ENCODE measurements around the gene TFEC. TPM values are rescaled to one million over a fixed set of nuclear protein-coding genes. Genes with fewer than 3 reads are reported as not detected.

The TFEC gene
- total RNA-seq, 4 donors from 2014 or later = 1.5 to 6.1 (median 3.5) TPM

DNA sequence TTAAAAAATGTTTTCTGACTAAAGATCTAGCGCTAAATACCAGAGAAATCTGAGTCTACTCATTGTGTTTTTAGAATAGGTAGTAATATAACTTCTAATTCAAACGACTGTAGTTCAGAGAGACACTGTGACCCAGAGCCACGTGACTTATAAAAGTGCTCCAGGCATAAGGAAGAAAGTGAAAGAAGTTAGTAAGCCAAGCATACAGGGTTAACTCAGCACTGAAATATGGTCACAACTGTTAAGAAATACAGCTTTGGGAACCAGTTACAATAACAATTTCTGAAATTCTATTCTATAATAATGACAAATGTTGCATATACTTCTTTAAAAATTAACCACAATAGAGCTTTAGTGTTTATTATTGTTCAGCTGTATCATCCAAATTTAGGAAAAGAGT is 119.1 kb downstream of the TFEC start:
- H3K27ac ChIP-seq (replicated peaks in 1 of 4) = no peak overlapping the region
- H3K4me1 ChIP-seq = peaks cover 0 to 16% (median 8%) of the 10 kb centered on the region in 4 donors
- TF ChIP-seq POLR2AphosphoS5 (IDR thresholded peaks at IDR 0.05) (no peak), POLR2A (IDR thresholded peaks at IDR 0.05; ENCODE audit: low read depth) (no peak), EP300 (IDR thresholded peaks at IDR 0.05) (no peak)
- TF ChIP-seq, protein P1, sequence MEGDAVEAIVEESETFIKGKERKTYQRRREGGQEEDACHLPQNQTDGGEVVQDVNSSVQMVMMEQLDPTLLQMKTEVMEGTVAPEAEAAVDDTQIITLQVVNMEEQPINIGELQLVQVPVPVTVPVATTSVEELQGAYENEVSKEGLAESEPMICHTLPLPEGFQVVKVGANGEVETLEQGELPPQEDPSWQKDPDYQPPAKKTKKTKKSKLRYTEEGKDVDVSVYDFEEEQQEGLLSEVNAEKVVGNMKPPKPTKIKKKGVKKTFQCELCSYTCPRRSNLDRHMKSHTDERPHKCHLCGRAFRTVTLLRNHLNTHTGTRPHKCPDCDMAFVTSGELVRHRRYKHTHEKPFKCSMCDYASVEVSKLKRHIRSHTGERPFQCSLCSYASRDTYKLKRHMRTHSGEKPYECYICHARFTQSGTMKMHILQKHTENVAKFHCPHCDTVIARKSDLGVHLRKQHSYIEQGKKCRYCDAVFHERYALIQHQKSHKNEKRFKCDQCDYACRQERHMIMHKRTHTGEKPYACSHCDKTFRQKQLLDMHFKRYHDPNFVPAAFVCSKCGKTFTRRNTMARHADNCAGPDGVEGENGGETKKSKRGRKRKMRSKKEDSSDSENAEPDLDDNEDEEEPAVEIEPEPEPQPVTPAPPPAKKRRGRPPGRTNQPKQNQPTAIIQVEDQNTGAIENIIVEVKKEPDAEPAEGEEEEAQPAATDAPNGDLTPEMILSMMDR (IDR thresholded peaks at IDR 0.05) = no peak
- H3K36me3 ChIP-seq = no peaks in the 10 kb centered on the region
- intact Hi-C loops (cut with DNase I) = loop anchor here (10.0 kb wide), 1 partner anchor 1887 kb away; no protein-coding TSS in a partner anchor
- no peaks in the 10 kb centered on the region for H3K9me3 ChIP-seq
- no peaks in the 10 kb centered on the region for H3K27me3 ChIP-seq
- H3K4me3 ChIP-seq = no peak overlapping the region
- WGBS = 55% methylated on average over 3 of the region's 3 CpGs
- DNase-seq (ENCODE audit: extremely low spot score) = no peak

DNA sequence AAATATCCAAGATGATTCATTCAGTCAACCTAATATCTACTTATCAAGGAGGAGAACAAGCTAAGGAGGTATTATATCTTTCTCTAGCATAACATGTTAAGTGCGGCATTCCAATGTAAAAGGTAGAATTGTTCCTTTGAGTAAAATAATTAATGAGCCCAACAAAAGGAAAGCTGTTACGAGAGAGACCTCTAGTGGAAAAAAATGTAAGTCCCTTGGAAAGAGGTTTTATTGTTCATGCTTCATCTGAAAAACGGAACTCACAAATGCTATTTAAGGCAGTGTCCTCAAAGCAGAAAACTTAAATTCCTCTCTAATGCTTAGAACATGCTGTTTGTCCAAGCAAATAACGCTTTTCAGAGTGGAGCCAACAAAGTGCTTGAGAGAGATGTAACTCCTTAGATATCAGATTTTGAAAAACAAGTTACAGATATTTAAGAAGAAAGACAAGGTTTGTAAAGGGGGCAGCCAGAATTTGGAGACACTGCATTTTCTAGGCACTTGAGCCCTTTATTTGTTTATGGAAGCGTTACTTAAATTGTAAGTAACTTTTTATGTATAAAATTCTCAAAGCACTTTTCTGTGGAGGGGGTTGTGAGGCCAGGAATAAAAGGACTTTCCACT is 119.9 kb downstream of the TFEC start:
- Histone ChIP-seq H3K27ac (replicated peaks in 1 of 4) (no peak overlapping the region), H3K36me3 (no peaks in the 10 kb centered on the region), H3K27me3 (no peaks in the 10 kb centered on the region), H3K4me3 (no peak overlapping the region), H3K9me3 (no peaks in the 10 kb centered on the region), H3K4me1 (peaks cover 0 to 16% (median 8%) of the 10 kb centered on the region in 4 donors)
- intact Hi-C loops (cut with DNase I) = loop anchor here (10.0 kb wide), 1 partner anchor 1886 kb away; no protein-coding TSS in a partner anchor
- TF ChIP-seq, protein P1 (IDR thresholded peaks at IDR 0.05) = peak; percentile 54 to 68 (median 56)
- no peak for TF ChIP-seq POLR2AphosphoS5 (IDR thresholded peaks at IDR 0.05)
- 2% methylated on average over 5 of the region's 5 CpGs for WGBS
- DNase-seq (ENCODE audit: extremely low spot score) = no peak

DNA sequence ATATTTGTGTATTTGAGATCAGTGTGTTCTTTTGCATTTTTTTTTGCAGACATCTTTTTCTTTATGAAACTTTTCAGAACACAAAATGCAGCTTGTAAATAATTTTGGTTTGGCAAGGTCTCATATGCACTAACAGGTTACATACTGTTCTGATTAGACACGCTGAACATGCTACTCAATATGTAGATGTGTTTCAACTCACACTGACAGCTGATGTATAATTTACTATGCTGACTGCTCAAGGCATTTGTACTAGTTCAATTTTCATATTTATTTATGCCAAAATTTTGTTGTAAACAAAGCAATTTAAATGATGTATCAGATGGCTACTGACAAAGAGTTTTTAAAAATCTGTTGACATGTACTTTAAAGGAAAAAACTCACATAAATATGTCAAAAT is 123.8 kb downstream of the TFEC start:
- intact Hi-C loops (cut with DNase I) = no loop called here
- DNase-seq (ENCODE audit: extremely low spot score) = no peak
- H3K4me3 ChIP-seq = no peak overlapping the region
- no peaks in the 10 kb centered on the region for H3K27me3 ChIP-seq
- H3K4me1 ChIP-seq = peaks cover 0 to 11% (median 8%) of the 10 kb centered on the region in 4 donors
- H3K9me3 ChIP-seq = no peaks in the 10 kb centered on the region
- TF ChIP-seq POLR2AphosphoS5 (IDR thresholded peaks at IDR 0.05) (no peak), POLR2A (IDR thresholded peaks at IDR 0.05; ENCODE audit: low read depth) (no peak), EP300 (IDR thresholded peaks at IDR 0.05) (no peak)
- TF ChIP-seq, protein P1 (IDR thresholded peaks at IDR 0.05) = no peak
- no peak overlapping the region for H3K27ac ChIP-seq (replicated peaks in 1 of 4)
- no peaks in the 10 kb centered on the region for H3K36me3 ChIP-seq
- WGBS = 81% methylated on average over 1 of the region's 1 CpG

DNA sequence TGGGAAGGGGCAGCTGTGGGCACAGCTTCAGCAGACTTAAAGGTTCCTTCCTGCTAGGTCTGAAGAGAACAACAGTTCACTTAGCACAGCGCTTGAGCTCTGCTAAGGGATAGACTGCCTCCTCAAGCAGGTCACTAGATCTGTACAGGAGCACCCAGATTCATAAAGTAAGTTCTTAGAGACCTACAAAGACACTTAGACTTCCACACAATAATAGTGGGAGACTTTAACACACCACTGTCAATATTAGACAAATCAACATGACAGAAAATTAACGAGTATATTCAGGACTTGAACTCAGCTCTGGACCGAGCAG is 140.9 kb downstream of the TFEC start:
- no peak overlapping the region for H3K27ac ChIP-seq (replicated peaks in 1 of 4)
- H3K4me1 ChIP-seq = no peaks in the 10 kb centered on the region
- H3K4me3 ChIP-seq = no peak overlapping the region
- H3K27me3 ChIP-seq = no peaks in the 10 kb centered on the region
- WGBS = 96% methylated on average over 3 of the region's 3 CpGs
- H3K9me3 ChIP-seq = peaks cover 0 to 8% (median 3%) of the 10 kb centered on the region in 4 donors
- H3K36me3 ChIP-seq = no peaks in the 10 kb centered on the region
- no peak for DNase-seq (ENCODE audit: extremely low spot score)
- intact Hi-C loops (cut with DNase I) = no loop called here
- no peak for TF ChIP-seq POLR2A (IDR thresholded peaks at IDR 0.05; ENCODE audit: low read depth)
- TF ChIP-seq POLR2AphosphoS5 (IDR thresholded peaks at IDR 0.05) = no peak
- TF ChIP-seq EP300 (IDR thresholded peaks at IDR 0.05) = no peak
- TF ChIP-seq, protein P1 (IDR thresholded peaks at IDR 0.05) = no peak

Measured in esophagus muscularis mucosa (tissue), 4 donors.